HG02642 (cell line): ENCODE measurements around the gene DUSP14.
"Not testable (repeated sequence)": the region's sequence is repeated elsewhere in the genome, so short reads cannot be mapped to it uniquely, and the experiment has no call there.

ENCODE experiments used
- ATAC-seq: cut with Tn5 transposase; IDR thresholded peaks from one replicate; pipeline ENCODE4 v1.9.1; 2021; ENCODE audit warnings: mild to moderate bottlenecking; ENCODE audit not compliant: unreplicated experiment, poor library complexity

Gene DUSP14

DNA sequence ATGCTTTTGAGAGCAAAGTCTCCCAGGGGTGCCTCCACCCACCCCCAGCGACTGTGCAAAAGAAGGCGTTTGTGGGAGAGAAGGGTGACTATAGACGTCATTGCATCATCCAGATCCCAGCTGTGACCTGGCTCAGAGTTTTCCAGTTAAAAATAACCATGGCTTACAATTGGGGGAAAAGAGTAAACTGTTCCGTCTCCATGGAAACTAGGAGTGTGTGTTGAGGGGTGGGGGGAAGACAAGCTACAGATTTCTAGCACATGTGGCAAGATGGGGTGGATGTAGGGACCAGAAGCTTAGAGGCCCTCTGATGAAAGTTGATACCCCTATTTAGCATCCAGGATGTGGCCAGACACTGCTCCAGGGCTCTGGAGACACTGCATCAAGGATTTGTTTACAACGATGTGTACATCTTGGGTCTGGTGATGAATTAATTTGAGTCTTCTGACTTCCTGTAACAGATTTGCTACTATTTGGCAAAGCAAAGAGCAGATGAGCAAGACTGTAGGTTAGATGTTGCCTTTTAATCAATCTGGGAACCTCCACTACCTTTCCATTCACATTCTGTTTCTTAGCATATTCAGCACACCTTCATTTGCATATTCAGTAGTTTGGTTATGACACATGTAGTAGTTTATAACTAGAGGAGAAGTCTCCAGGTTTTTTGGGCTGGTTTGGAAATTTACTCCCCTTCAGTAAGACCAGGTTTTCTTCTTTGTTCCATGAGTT lies 6.2 kb upstream of the DUSP14 start:
- no peak for ATAC-seq

DNA sequence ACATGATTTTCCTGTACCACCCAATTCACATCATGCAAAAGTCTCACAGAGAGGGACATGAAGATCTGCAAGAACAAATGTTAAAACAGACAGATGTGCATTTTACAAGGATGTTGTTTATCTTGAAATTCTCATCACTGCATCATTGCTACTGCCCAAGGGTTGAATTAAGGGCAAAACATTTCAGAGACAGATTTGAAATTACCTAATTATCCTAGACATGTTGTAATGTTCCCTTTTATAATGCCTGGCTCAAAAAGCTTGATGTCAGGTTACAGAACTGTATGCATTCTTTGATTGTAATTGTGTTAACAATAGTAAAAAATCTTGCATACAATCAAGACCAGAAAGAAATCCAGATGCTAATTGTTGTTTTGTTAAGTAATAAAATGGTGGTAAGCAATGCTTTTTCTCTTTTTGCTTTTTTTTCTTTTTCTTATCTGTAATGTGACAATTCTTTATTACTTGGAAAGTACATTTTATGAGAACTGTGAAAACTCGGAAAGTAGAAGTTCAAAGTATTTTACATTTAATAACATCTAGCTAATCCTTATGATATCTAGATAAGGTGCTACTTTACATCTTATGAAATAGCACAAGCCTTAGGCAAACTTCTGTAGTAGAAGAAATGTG lies 3.6 kb upstream of the DUSP14 start:
- ATAC-seq: no peak

DNA sequence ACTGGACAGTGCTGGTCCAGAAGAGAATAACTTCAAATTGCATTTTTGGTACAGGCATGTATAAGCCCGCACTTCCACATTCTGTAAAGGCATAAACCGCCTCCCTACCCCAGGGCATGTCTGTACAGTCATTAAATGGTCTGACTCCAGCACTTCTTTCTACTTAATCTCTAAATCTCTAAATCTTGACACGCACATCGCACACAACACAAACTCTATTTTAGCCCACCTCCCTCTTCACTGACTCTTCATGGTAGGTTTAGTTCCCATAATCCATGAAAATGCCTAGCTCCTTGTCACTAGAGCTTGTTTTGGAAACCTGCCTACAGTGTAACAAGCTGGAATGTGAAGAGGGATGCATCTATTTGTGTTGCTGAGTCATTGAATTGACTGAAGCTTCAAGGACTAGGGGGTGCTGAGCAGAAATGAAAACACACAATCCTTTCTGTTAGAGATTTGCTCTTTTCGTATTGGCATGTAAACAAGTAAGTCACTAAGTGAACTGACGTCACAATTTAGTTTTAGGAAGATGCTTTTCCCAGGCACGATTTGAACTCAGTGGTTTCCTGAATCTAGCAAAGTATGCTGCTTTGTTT lies 1.6 kb upstream of the DUSP14 start:
- no peak for ATAC-seq

DNA sequence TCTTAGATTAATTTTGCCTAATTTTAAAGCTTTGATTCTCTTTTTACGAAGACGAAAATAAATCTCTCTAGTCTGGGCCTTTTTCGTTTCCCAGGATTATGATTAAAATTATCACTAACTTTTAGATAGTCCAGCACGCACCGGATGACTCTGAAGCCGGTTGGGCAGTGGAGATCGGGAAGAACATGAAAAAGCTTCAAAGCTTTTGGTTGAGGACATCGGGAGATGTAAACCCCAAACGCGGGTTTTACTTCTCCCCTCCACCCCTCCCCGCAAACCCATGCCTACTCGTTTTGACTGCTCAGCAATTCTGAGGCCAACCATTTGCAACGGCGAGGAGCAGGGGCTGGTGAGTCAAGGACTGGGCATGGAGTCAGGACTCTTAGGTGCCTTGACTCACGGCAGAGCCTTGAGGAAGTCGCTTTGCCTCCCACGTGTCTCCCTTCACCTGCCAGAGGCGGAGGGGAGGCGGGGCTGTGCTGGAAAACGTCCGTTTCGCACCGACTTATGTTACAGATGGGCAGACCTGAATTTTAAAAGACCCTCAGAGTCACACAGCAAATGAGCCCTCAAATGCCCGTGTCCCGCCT lies 989 bp upstream of the DUSP14 start:
- no peak for ATAC-seq

DNA sequence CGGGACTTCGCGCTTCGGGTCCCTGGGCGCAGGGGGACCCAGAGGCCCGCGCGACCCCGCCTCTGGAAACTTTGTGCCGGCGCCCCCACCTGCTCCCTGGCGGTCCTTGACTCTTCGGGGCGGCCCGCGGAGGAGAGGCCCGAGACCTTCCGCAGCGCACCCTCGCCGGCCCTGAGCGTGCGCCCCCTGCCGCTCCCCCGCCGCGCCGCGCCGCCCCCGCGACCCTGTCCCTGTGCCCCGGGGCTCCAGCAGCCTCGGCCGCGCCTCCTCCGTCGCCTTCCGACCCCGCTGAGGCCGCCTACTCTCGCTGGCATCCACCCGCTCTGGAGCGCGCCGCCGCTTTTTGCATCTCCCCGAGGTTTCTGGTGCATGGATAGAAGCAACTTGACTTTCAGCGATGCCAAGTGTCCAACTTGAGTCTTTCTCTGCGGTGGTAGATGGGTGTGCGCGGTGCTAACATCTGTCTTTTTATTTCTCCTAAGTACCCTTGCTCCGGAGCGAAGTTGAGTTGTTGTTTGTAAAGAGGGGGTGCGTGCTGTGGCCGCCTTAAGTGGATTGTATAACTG lies 414 bp downstream of the DUSP14 start:
- peak; percentile 64 for ATAC-seq

DNA sequence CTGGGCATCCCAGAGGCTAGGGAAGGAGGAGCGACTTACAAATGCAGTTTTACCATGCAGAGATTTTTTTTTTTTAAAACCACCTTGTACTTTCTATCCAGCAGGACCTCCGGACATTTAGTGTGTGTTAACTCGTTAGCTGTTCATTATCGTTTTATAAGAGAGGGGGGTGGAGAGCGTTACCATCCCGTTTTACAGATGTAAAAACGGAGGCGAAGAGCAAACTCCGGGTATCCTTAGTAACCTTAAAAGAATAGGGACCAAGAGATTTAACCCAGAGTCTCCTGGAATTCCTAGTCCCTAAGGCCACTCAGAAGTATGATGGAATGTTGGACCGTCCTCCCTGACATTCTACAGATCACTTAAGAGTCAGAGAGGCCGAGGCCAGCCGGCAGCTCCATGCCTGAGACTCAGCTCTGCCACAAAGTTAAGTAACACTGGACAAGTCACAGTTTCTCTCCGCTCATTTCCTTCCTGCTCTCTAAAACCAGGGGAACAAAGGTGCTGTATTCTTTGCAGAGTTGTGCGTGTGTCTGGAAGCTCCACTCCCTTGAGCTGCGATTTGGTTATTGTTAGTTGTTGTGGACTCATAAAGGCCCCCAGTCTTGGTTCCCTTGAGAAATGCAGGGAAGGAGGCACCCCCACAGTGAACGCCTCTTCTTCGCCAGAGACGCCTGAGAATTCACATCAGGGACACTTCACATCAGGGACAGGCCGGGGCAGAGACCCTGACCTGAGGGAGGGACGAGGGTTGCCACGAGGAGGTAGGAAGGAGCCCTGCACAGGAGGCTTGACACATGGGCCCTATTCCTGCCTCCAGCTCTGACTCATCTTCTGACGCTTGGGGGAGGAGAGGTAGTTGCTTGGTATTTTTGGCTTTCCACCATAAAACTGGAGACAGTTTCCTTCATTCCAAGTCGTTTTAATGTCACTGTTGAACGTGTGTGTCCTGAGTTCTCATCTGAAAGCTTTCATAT lies 1.2 kb downstream of the DUSP14 start:
- no peak for ATAC-seq

DNA sequence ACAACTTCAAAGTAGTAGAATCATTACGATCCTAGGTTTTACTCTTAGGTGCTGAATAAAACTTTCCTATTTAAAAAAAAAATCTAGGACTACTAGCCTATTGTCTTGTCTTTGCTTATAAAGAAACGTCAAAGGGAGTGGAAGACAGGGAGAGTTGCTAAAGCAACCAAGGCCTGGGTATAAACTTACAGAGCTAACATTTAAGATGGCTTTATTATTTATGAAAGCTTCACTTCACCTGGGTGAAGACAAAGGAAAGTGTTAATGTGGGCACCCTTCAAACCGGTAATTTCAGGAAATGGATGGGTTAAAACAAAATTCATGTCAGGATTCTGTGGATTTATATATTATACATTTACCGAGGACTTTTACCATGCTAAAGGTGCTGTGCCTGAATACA lies 2.5 kb downstream of the DUSP14 start:
- ATAC-seq: no peak

DNA sequence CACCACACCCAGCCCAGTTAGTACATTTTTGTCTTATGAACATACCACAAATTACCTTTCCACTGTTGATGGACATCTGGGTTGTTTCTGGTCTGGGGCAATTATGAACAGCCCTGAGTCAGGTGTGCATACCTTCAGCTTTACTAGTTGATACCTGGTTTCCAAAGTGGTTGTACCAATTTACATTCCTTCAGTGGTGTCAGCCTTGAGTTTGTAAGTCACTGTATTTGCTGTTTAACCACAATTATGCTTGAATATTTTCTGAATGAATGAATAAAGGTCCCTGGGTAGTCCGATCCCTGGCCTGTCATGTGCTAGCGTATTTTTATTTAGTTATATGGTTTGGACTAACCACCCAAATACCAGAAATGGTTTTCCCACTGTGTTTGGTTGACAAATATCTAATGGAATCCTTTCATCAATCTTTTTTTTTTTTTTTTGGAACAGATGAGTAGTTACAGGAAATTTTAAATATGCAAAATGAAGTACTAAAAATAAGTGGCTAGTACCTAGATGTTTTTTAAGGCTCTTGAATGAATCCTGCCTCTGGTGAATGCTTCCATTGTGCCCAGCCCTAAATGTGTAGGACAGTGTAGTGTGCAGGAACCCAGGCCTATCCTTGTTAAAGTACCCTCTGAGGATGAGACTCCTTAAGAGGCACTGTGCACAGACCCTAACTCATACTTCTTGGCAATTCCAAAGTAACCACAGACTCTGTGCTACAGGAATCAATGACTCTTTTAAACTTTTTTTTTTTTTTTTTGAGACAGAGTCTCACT lies 3.7 kb downstream of the DUSP14 start:
- no peak for ATAC-seq

DNA sequence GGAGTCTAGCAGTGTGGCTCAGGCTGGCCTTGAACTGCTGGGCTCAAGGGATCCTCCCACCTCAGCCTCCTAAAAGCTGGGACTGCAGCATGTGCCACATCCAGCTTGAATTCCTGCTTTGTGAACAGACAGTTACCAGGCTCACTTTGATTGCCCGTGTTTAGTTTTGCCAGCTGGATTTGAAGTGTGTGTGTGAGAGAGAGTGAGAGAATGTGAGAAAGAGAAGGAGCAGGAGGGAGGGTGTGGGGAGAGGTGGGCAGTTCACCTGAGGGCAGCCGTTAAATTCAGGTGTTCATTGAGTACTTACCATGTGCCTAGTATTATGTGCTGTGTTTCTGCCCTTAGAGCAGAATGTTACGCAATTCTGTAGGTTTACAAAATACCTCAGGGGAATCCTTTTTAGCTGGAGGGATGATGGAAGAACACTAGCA lies 4.7 kb downstream of the DUSP14 start:
- ATAC-seq: no peak

DNA sequence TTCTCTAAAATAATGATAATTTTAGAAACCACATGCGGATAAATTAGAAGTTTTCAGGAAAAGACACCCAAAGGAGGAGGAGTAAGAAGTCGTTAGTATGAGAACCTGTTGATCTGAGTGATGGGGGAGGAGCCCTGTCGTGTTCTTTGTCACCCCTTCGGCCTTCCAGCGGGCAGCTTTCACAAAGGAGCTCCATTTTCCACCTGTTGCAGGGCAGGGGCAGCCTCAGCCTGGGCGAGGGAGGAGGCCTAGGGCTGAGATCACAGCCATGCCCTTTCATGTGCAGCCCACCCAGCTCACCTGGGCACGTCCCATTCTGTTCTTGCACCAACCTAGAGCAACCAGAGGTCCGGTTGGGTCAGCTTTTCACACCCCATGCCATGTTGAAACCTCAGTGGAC lies 5.3 kb downstream of the DUSP14 start:
- no peak for ATAC-seq

DNA sequence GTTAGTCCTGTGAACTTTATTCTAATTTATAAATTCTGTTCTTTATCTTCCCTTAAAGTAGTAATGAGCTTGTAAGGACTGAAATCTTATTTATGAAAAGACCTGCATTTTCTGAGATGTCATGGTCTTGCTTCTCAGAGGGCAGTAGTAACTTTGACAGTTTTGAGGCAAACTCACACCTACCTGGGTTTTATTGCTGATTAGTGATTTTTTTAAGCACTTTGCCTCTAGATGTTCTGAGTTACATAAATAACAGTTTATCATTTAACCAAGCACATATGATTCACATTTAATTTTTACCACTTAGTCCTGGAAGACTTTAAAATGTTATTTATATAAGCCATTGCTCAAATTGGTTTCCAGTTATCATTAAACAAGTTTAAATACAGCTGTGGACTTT lies 10.7 kb downstream of the DUSP14 start:
- no peak for ATAC-seq

DNA sequence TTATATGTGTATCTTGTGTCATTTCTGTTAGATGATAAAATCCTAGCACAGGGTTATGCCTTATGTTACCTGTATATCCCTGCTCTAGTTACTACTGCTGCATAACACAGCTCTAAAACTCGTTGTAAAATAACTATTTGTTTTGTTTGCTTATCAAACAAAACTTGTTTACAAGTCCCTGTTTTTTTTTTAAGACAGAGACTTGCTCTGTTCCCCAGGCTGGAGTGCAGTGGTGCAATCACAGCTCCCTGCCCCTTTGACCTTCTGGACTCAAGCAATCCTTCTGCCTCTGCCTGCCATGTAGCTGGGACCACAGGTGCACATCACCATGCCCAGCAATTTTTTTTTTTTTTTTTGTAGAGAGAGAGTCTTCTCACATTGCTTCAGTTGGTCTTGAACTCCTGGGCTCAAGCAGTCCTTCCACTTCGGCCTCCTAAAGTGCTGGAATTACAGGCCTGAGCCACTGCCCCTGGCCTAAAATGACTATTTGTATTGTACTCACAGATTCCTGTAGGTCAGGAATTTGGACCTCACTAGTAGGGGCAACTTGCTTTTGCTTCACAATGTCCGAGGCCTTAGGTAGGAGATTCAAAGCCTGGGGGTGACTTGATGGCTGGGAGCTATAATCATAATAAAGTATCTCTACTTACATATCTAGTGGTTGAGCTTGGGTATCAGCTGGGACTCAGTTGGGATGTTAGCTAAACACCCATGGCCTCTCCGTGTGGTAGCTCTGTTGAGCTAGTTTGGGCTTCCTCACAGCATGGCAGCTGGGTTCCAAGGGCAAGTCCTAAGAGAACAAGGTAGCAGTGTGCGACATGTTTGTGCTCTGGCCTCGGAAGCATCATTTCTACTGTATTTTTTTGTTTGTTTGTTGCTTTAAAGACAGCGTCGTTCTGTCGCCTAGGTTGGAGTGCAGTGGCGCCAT lies 12.6 kb downstream of the DUSP14 start:
- ATAC-seq: no peak

DNA sequence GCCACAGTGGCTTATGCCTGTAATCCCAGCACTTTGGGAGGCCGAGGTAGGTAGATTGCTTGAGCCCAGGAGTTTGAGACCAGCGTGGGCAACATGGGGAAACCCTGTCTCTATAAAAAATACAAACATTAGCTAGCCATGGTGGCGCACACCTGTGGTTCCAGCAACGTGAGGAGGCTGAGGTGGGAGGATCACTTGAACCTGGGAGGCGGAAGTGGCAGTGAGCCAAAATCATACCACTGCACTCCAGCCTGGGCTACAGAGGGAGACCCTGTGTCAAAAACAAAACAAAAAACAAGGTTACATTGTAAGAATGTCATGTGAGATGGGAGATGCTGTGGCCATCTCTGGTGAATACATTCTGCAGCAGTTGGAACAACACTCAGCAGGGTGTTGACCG lies 13.5 kb downstream of the DUSP14 start:
- no peak for ATAC-seq

DNA sequence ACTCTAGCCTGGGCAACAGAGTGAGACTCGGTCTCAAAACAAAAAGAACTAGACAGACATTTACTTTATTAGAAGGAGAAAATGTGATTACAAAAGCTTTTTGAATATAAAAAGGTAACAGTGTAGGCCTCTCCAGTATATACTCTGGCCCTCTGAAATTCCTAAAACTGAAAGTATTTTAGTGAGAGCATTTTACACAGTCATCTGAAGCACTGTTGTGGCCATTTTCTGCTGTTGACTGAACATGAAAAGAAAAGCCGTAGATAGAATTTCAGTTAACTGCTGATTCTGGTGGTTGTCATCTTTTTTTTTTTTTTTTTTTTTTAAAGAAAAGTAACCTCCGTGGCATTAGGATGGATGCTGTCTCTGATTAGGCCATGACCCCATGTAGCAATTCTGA lies 15.6 kb downstream of the DUSP14 start:
- ATAC-seq: no peak

DNA sequence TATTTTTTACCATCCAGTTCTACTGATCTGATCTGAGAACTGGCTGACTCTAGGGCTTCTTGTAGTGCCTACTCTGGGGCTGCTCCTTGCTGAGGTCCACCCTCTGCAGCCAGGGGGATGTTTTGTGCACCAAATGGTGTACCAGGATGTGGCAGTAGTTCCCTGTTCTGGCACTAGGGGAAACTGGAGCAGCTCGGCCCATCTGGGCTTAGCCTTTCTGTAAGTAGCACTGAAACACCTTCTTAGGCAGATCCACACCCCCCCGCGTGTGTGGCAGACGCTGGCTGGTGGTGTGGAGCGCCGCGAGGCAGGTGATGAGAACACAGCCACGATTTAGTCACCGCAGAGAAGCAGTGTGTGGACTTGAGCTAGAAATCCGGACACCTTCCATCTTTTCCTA lies 17.0 kb downstream of the DUSP14 start:
- ATAC-seq: no peak

DNA sequence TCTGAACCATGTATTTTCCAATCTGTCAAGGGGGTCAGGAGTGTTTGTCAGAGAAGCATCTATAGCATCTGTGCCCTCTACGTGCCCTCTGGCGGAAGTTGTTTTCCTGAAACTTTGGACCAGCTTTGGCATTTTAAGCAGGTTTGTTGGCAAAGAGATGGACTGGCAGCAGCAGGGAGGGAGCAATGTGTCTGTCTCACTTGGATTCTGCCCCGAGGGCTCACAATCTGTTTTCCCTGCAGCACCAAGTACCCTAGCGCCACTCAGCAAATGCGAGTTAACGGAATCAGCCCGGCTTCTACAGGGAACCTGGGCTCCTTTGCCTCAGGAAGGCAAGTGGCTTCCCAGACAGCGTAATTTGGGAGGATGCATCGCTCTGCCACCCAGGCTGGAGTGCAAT lies 17.4 kb downstream of the DUSP14 start:
- no peak for ATAC-seq

DNA sequence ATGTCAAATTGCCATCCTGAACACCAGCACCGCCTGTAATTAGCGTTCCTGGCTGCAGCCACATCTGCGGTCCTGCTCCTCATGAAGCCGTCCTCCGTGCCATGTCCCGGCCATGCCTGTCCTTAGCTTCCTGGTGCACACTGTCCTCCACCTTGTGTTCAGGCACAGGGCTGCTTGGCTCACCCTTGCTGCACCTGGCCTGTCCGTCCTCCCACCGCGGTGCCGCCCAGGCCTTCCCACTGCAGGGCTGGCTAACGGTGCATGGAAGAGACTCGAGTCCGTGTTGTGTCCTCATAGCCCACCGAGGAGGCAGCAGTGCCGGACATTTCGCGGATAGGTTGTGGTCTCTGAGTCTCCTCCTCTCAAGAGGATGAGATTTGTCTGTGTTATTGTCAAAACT lies 20.4 kb downstream of the DUSP14 start:
- no peak for ATAC-seq

DNA sequence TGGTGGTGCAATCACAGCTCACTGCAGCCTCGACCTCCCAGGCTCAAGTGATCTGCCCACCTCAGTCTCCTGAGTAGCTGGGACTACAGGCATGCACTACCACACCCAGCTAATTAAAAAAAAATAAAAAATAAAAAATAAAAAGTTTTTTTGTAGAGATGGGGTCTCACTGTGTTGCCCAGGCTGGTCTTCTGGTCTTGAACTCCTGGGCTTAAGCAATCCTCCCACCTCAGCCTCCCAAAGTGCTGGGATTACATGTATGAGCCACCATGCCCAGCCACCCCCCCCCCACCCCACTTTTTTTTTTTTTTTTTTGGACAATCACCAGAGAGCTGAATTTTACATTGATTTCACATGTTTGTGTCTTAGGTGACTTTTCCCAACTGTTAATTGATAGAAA lies 22.0 kb downstream of the DUSP14 start:
- not testable (repeated sequence) for ATAC-seq
